Breast epithelium (tissue), 3 donors: ENCODE results near the gene SIL1.

Experiments used
- POLR2A ChIP-seq: fragments of 450-650 bp; IDR thresholded peaks from one replicate; pipeline ENCODE4 v1.6.1; 2016; ENCODE audit warnings: antibody characterized with exemption, mild to moderate bottlenecking, moderate library complexity
- POLR2AphosphoS5 ChIP-seq, 3 donors: sonication (generic); formaldehyde crosslinking; IDR thresholded peaks; one replicate each; pipeline ENCODE4 v1.6.1; 2017; ENCODE audit warnings: antibody characterized with exemption in 3 of 3
- TF ChIP-seq, protein P1 (sequence below), 3 donors: fragments of 450-650 bp; IDR thresholded peaks; one replicate each; pipeline ENCODE4 v1.5.1; 2016 to 2017; ENCODE audit warnings: antibody characterized with exemption in 3 of 3, mild to moderate bottlenecking in 3 of 3, moderate library complexity in 3 of 3

DNA sequence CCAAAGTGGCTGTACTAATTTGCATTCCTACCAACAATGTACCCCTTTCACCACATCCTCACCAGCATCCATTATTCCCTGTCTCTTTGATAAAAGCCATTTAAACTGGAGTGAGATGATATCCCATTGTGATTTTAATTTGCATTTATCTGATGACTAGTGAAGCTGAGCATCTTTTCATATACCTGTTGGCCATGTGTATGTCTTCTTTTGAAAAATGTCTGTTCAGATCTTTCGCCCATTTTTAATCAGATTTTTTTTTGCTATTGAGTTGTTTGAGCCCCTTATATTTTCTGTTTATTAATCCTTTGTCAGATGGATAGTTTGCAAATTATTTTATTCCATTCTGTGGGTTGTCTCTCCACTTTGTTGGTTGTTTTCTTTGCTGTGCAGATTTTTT, 202.0 kb downstream of the SIL1 start:
- TF ChIP-seq, protein P1, sequence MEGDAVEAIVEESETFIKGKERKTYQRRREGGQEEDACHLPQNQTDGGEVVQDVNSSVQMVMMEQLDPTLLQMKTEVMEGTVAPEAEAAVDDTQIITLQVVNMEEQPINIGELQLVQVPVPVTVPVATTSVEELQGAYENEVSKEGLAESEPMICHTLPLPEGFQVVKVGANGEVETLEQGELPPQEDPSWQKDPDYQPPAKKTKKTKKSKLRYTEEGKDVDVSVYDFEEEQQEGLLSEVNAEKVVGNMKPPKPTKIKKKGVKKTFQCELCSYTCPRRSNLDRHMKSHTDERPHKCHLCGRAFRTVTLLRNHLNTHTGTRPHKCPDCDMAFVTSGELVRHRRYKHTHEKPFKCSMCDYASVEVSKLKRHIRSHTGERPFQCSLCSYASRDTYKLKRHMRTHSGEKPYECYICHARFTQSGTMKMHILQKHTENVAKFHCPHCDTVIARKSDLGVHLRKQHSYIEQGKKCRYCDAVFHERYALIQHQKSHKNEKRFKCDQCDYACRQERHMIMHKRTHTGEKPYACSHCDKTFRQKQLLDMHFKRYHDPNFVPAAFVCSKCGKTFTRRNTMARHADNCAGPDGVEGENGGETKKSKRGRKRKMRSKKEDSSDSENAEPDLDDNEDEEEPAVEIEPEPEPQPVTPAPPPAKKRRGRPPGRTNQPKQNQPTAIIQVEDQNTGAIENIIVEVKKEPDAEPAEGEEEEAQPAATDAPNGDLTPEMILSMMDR (IDR thresholded peaks at IDR 0.05): no peak
- TF ChIP-seq POLR2A (no peak), POLR2AphosphoS5 (IDR thresholded peaks at IDR 0.05) (no peak)
